ENCODE results near the gene TGFBR2.

TGFBR2 gene

DNA sequence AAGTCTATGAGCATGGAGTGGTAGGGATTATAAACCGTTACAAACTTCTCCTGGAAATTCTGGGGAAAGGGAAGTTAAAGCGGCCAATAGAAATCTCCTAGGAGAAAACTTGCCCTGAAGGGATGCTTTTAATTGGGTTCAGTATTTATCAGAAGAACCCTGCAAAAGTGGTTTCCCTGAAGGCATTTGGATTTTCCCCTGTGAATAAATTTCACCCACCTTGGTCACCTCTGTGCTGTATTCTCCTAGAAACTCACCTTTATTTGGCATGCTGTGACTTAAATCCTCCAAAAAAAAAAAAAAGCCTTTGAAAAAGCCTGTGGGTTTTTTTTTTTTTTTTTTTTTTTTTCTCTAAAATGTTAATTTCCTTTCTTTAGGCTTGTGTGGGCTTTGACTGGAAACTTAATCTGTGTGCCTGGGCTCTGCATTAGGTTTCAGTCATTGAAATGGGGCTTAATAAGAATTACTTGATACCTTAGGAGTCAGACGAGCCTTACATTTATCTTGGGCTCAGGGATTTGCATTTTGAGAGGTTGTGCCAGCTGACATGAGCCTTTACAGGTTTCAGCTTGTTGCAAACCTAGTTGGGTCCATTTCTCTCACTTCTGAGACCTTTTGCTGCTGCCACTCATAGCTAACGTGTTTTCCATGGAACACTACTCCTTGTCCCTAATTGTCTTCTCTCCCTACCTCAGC lies 22.0 kb downstream of the TGFBR2 start:
- no peak overlapping the region for H3K4me3 ChIP-seq (replicated peaks in 1 of 2; ENCODE audit: low read depth in 2 of 2, low read length in 2 of 2)
- no peak for TF ChIP-seq CTCF (IDR thresholded peaks at IDR 0.05; ENCODE audit: low read depth, low read length)
- no peak for DNase-seq (ENCODE audit: low read depth in 2 of 2)

DNA sequence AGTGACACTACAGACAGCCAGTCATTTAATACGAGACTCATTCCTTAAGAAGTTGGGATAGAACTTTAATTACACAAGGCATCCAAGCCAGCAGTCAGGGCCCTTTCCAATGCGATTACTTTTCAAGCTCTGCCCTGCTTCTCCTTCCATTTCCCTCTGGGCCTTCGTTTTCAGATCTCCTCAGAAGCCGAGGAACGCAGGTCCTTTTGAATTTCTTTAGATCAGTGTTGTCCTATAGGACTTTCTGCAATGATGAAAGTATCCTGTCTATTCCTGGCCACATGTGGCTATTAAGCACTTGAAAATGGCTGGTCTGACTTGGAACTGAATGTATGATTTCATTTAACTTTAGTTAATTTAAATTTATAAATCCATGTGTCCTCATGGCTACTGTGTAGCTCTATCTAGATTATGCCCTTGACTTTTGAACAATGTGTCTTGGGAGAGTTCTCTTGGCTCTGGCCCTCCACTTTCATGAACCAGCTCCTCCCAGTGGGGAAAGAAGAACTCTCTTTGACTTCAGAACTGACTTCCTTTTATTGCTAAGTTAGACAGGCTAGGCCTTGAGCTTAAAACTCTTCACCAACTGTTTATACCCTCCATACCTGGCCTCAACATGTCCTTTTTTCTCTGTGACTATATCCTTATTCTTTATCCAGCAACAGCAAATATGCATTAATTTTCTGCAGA lies 22.6 kb downstream of the TGFBR2 start:
- peak; percentile 57 to 65 for DNase-seq (ENCODE audit: low read depth in 2 of 2)
- H3K4me3 ChIP-seq (replicated peaks in 1 of 2; ENCODE audit: low read depth in 2 of 2, low read length in 2 of 2): no peak overlapping the region
- TF ChIP-seq CTCF (IDR thresholded peaks at IDR 0.05; ENCODE audit: low read depth, low read length): no peak

GRCh38 chr3:30629746-30630145 lies 23.3 kb downstream of the TGFBR2 start:
- TF ChIP-seq CTCF (IDR thresholded peaks at IDR 0.05; ENCODE audit: low read depth, low read length): no peak

GRCh38 chr3:30630238-30631030 lies 24.0 kb downstream of the TGFBR2 start:
- no peak for TF ChIP-seq CTCF (IDR thresholded peaks at IDR 0.05; ENCODE audit: low read depth, low read length)
- no peak for DNase-seq (ENCODE audit: low read depth in 2 of 2)
- H3K4me3 ChIP-seq (replicated peaks in 1 of 2; ENCODE audit: low read depth in 2 of 2, low read length in 2 of 2): no peak overlapping the region

More at GRCh38 chr3:30629746-30630145, 23.3 kb downstream of the TGFBR2 start:
- H3K4me3 ChIP-seq (replicated peaks in 1 of 2; ENCODE audit: low read depth in 2 of 2, low read length in 2 of 2): no peak overlapping the region
- no peak for DNase-seq (ENCODE audit: low read depth in 2 of 2)

GRCh38 chr3:30631243-30631904 lies 25.0 kb downstream of the TGFBR2 start:
- no peak overlapping the region for H3K4me3 ChIP-seq (replicated peaks in 1 of 2; ENCODE audit: low read depth in 2 of 2, low read length in 2 of 2)
- TF ChIP-seq CTCF (IDR thresholded peaks at IDR 0.05; ENCODE audit: low read depth, low read length): no peak
- DNase-seq (ENCODE audit: low read depth in 2 of 2): peak; percentile 52 to 80

- DNase-seq (ENCODE audit: low read depth in 2 of 2): peak in 1 of 2 donors; percentile 44
- no peak overlapping the region for H3K4me3 ChIP-seq (replicated peaks in 1 of 2; ENCODE audit: low read depth in 2 of 2, low read length in 2 of 2)
- no peak for TF ChIP-seq CTCF (IDR thresholded peaks at IDR 0.05; ENCODE audit: low read depth, low read length)
Measured at GRCh38 chr3:30632065-30632464, 25.7 kb downstream of the TGFBR2 start.

Data from cardiac fibroblast (primary cell).